Effector memory CD4-positive, alpha-beta T cell (primary cell): ENCODE data around the gene CDC42BPB.

ENCODE experiments used
- DNase-seq, 3 donors: peaks; one replicate each; pipeline ENCODE4 v3.0.0-alpha.2; 2020
- H3K27ac ChIP-seq: 2 replicates; pipeline ENCODE4 v1.7.0; 2013; ENCODE audit warnings: mild to moderate bottlenecking, low read length, moderate library complexity; ENCODE audit not compliant: insufficient read depth, poor library complexity, severe bottlenecking
- H3K27me3 ChIP-seq: replicated peaks from 2 replicates; pipeline ENCODE4 v1.7.0; 2013; ENCODE audit warnings: mild to moderate bottlenecking, low read length; ENCODE audit not compliant: insufficient read depth, control insufficient read depth, poor library complexity, severe bottlenecking
- H3K36me3 ChIP-seq: 2 replicates; pipeline ENCODE4 v1.7.0; 2013; ENCODE audit warnings: mild to moderate bottlenecking, low read length, moderate library complexity; ENCODE audit not compliant: control insufficient read depth, insufficient read depth
- H3K4me1 ChIP-seq: 2 replicates; pipeline ENCODE4 v1.7.0; 2013; ENCODE audit warnings: low read length, mild to moderate bottlenecking; ENCODE audit not compliant: control insufficient read depth, insufficient read depth, poor library complexity, severe bottlenecking
- H3K4me3 ChIP-seq: 2 replicates; pipeline ENCODE4 v1.7.0; 2013; ENCODE audit warnings: low read length, low read depth, mild to moderate bottlenecking; ENCODE audit not compliant: insufficient read depth, poor library complexity, severe bottlenecking
- H3K9me3 ChIP-seq: 2 replicates; pipeline ENCODE4 v1.7.0; 2013; ENCODE audit warnings: mild to moderate bottlenecking, low read length, moderate library complexity; ENCODE audit not compliant: control insufficient read depth

Gene CDC42BPB

GRCh38 chr14:102907303-102907844, 150.0 kb downstream of the CDC42BPB start:
- Histone ChIP-seq H3K4me3 (no peak overlapping the region), H3K36me3 (peaks cover 47% of the 10 kb centered on the region), H3K9me3 (no peaks in the 10 kb centered on the region), H3K4me1 (no peaks in the 10 kb centered on the region), H3K27ac (no peak overlapping the region), H3K27me3 (no peaks in the 10 kb centered on the region)
- DNase-seq = no peak

GRCh38 chr14:102906616-102907302, 150.6 kb downstream of the CDC42BPB start:
- no peaks in the 10 kb centered on the region for H3K27me3 ChIP-seq
- no peak overlapping the region for H3K4me3 ChIP-seq
- no peak for DNase-seq
- peaks cover 44% of the 10 kb centered on the region for H3K36me3 ChIP-seq
- H3K4me1 ChIP-seq = no peaks in the 10 kb centered on the region
- no peak overlapping the region for H3K27ac ChIP-seq
- no peaks in the 10 kb centered on the region for H3K9me3 ChIP-seq

GRCh38 chr14:102905116-102906108, 151.9 kb downstream of the CDC42BPB start:
- no peaks in the 10 kb centered on the region for H3K4me1 ChIP-seq

GRCh38 chr14:102903889-102904512, 153.3 kb downstream of the CDC42BPB start:
- Histone ChIP-seq H3K27me3 (no peaks in the 10 kb centered on the region), H3K9me3 (no peaks in the 10 kb centered on the region), H3K27ac (no peak overlapping the region), H3K4me3 (no peak overlapping the region), H3K36me3 (peaks cover 51% of the 10 kb centered on the region), H3K4me1 (no peaks in the 10 kb centered on the region)
- no peak for DNase-seq

More at GRCh38 chr14:102905116-102906108, 151.9 kb downstream of the CDC42BPB start:
- Histone ChIP-seq H3K27me3 (no peaks in the 10 kb centered on the region), H3K27ac (no peak overlapping the region), H3K9me3 (no peaks in the 10 kb centered on the region), H3K36me3 (peaks cover 48% of the 10 kb centered on the region), H3K4me3 (no peak overlapping the region)
- DNase-seq = no peak

- H3K27ac ChIP-seq = no peak overlapping the region
- H3K9me3 ChIP-seq = no peaks in the 10 kb centered on the region
- DNase-seq = no peak
- H3K27me3 ChIP-seq = no peaks in the 10 kb centered on the region
- peaks cover 51% of the 10 kb centered on the region for H3K36me3 ChIP-seq
- no peak overlapping the region for H3K4me3 ChIP-seq
- H3K4me1 ChIP-seq = no peaks in the 10 kb centered on the region
Observed at GRCh38 chr14:102903248-102903888, 154.0 kb downstream of the CDC42BPB start.

GRCh38 chr14:102902523-102903247, 154.7 kb downstream of the CDC42BPB start:
- H3K36me3 ChIP-seq = peaks cover 53% of the 10 kb centered on the region
- H3K27ac ChIP-seq = no peak overlapping the region

GRCh38 chr14:102902086-102902485, 155.3 kb downstream of the CDC42BPB start:
- DNase-seq = no peak
- H3K36me3 ChIP-seq = peaks cover 53% of the 10 kb centered on the region
- no peaks in the 10 kb centered on the region for H3K27me3 ChIP-seq

More at GRCh38 chr14:102902523-102903247, 154.7 kb downstream of the CDC42BPB start:
- no peak for DNase-seq
- no peaks in the 10 kb centered on the region for H3K4me1 ChIP-seq
- no peak overlapping the region for H3K4me3 ChIP-seq
- H3K27me3 ChIP-seq = no peaks in the 10 kb centered on the region
- H3K9me3 ChIP-seq = no peaks in the 10 kb centered on the region

GRCh38 chr14:102901633-102902032, 155.7 kb downstream of the CDC42BPB start:
- Histone ChIP-seq H3K27ac (no peak overlapping the region), H3K36me3 (peaks cover 49% of the 10 kb centered on the region), H3K27me3 (no peaks in the 10 kb centered on the region), H3K9me3 (no peaks in the 10 kb centered on the region), H3K4me1 (no peaks in the 10 kb centered on the region), H3K4me3 (no peak overlapping the region)
- no peak for DNase-seq

More at GRCh38 chr14:102902086-102902485, 155.3 kb downstream of the CDC42BPB start:
- Histone ChIP-seq H3K27ac (no peak overlapping the region), H3K4me3 (no peak overlapping the region), H3K9me3 (no peaks in the 10 kb centered on the region), H3K4me1 (no peaks in the 10 kb centered on the region)
